Measurements from ENCODE around the gene CDKL1. TPM values are rescaled to one million over a fixed set of nuclear protein-coding genes. Genes with fewer than 3 reads are reported as not detected.
"Not testable (repeated sequence)": the region's sequence is repeated elsewhere in the genome, so short reads cannot be mapped to it uniquely, and the experiment has no call there.

The CDKL1 gene
- total RNA-seq, 2 experiments from 2014 or later = 12.1 to 13.7 TPM

- H3K9me3 Mint-ChIP-seq = peaks cover 3% of the 10 kb centered on the region
- ATAC-seq (ENCODE audit: low read depth) = no peak
- H3K4me1 Mint-ChIP-seq = peaks cover 23% of the 10 kb centered on the region
- H3K4me3 Mint-ChIP-seq = no peak overlapping the region
- POLR2A ChIA-PET = no interaction called here
- DNase-seq = no peak
- H3K27ac Mint-ChIP-seq = no peak overlapping the region
- H3K27me3 Mint-ChIP-seq = no peaks in the 10 kb centered on the region
- H3K36me3 Mint-ChIP-seq = peaks cover 44% of the 10 kb centered on the region
These were observed 35.8 kb downstream of the CDKL1 start for GRCh38 chr14:50360851-50361250.

DNA sequence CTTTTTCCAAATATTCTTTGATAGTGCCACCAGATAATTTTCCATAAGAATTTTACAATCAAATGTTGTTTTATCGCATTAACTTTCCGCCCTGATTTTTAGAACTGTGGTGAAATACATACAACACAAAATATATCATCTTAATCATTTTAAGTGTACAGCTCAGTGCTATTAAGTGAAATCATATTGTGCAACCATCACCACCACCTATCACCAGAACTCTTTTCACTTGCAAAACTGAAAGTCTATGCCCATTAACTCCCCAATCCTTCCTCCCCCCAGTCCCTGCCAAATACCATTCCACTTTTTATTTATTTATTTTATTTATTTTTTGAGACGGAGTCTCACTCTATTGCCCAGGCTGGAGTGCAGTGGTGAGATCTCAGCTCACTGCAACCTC is 36.6 kb downstream of the CDKL1 start:
- Mint-ChIP-seq H3K27ac (no peak overlapping the region), H3K9me3 (peaks cover 3% of the 10 kb centered on the region), H3K4me3 (no peak overlapping the region), H3K36me3 (peaks cover 47% of the 10 kb centered on the region), H3K27me3 (no peaks in the 10 kb centered on the region), H3K4me1 (peaks cover 25% of the 10 kb centered on the region)
- POLR2A ChIA-PET = no interaction called here
- no peak for DNase-seq
- ATAC-seq (ENCODE audit: low read depth) = no peak

- Mint-ChIP-seq H3K27ac (no peak overlapping the region), H3K9me3 (peaks cover 3% of the 10 kb centered on the region), H3K27me3 (no peaks in the 10 kb centered on the region), H3K4me3 (no peak overlapping the region), H3K36me3 (peaks cover 47% of the 10 kb centered on the region), H3K4me1 (peaks cover 23% of the 10 kb centered on the region)
- POLR2A ChIA-PET = no interaction called here
- ATAC-seq (ENCODE audit: low read depth) (no peak), DNase-seq (no peak)
These were observed 37.0 kb downstream of the CDKL1 start for GRCh38 chr14:50359631-50360030.

- Mint-ChIP-seq H3K27me3 (no peaks in the 10 kb centered on the region), H3K4me1 (peaks cover 15% of the 10 kb centered on the region), H3K4me3 (no peak overlapping the region), H3K27ac (peak overlapping the region; percentile 27), H3K36me3 (peaks cover 48% of the 10 kb centered on the region), H3K9me3 (peaks cover 3% of the 10 kb centered on the region)
- DNase-seq (no peak), ATAC-seq (ENCODE audit: low read depth) (no peak)
- POLR2A ChIA-PET = interaction anchor here (1.2 kb wide), 1 partner anchor 67 kb away, joined by 3 read pairs; no protein-coding TSS in a partner anchor
These were observed 38.8 kb downstream of the CDKL1 start for GRCh38 chr14:50357753-50358395.

- Mint-ChIP-seq H3K27ac (no peak overlapping the region), H3K27me3 (no peaks in the 10 kb centered on the region), H3K4me3 (no peak overlapping the region), H3K4me1 (peaks cover 8% of the 10 kb centered on the region), H3K36me3 (peaks cover 41% of the 10 kb centered on the region), H3K9me3 (no peaks in the 10 kb centered on the region)
- no peak for ATAC-seq (ENCODE audit: low read depth)
- POLR2A ChIA-PET = interaction anchor here (1.2 kb wide), 1 partner anchor 67 kb away, joined by 3 read pairs; no protein-coding TSS in a partner anchor
- no peak for DNase-seq
These were observed 39.6 kb downstream of the CDKL1 start for GRCh38 chr14:50357124-50357523.

GRCh38 chr14:50356283-50356682 is 40.4 kb downstream of the CDKL1 start:
- H3K4me3 Mint-ChIP-seq; H3K27me3 Mint-ChIP-seq; H3K9me3 Mint-ChIP-seq; POLR2A ChIA-PET; ATAC-seq (ENCODE audit: low read depth); DNase-seq; H3K4me1 Mint-ChIP-seq; H3K27ac Mint-ChIP-seq: not testable (repeated sequence)
- peaks cover 41% of the 10 kb centered on the region for H3K36me3 Mint-ChIP-seq

GRCh38 chr14:50355692-50356091 is 41.0 kb downstream of the CDKL1 start:
- Mint-ChIP-seq H3K36me3 (peaks cover 38% of the 10 kb centered on the region), H3K4me3 (no peak overlapping the region), H3K27ac (no peak overlapping the region), H3K27me3 (no peaks in the 10 kb centered on the region), H3K4me1 (peaks cover 6% of the 10 kb centered on the region), H3K9me3 (no peaks in the 10 kb centered on the region)
- DNase-seq (no peak), ATAC-seq (ENCODE audit: low read depth) (no peak)
- POLR2A ChIA-PET = no interaction called here

GRCh38 chr14:50354527-50354926 is 42.2 kb downstream of the CDKL1 start:
- DNase-seq = no peak
- no peak overlapping the region for H3K4me3 Mint-ChIP-seq
- peaks cover 5% of the 10 kb centered on the region for H3K4me1 Mint-ChIP-seq
- H3K36me3 Mint-ChIP-seq = peaks cover 34% of the 10 kb centered on the region
- H3K27ac Mint-ChIP-seq = no peak overlapping the region
- H3K27me3 Mint-ChIP-seq = no peaks in the 10 kb centered on the region
- no peaks in the 10 kb centered on the region for H3K9me3 Mint-ChIP-seq
- POLR2A ChIA-PET = no interaction called here
- ATAC-seq (ENCODE audit: low read depth) = no peak

- Mint-ChIP-seq H3K36me3 (peaks cover 27% of the 10 kb centered on the region), H3K27ac (no peak overlapping the region), H3K4me1 (peaks cover 3% of the 10 kb centered on the region), H3K27me3 (peaks cover 2% of the 10 kb centered on the region), H3K4me3 (no peak overlapping the region), H3K9me3 (no peaks in the 10 kb centered on the region)
- POLR2A ChIA-PET = no interaction called here
- DNase-seq = no peak
- ATAC-seq (ENCODE audit: low read depth) = no peak
These were observed 43.6 kb downstream of the CDKL1 start for GRCh38 chr14:50353126-50353525.

GRCh38 chr14:50352584-50352983 is 44.1 kb downstream of the CDKL1 start:
- Mint-ChIP-seq H3K9me3 (no peaks in the 10 kb centered on the region), H3K27me3 (peaks cover 2% of the 10 kb centered on the region), H3K4me3 (no peak overlapping the region), H3K36me3 (peaks cover 22% of the 10 kb centered on the region), H3K27ac (no peak overlapping the region), H3K4me1 (peaks cover 2% of the 10 kb centered on the region)
- ATAC-seq (ENCODE audit: low read depth) (no peak), DNase-seq (no peak)
- POLR2A ChIA-PET = no interaction called here

GRCh38 chr14:50350975-50351374 is 45.7 kb downstream of the CDKL1 start:
- H3K4me3 Mint-ChIP-seq = no peak overlapping the region
- POLR2A ChIA-PET = interaction anchor here (1.9 kb wide), 1 partner anchor 12 kb away, joined by 7 read pairs; no protein-coding TSS in a partner anchor
- peaks cover 3% of the 10 kb centered on the region for H3K4me1 Mint-ChIP-seq
- DNase-seq (no peak), ATAC-seq (ENCODE audit: low read depth) (no peak)
- H3K27ac Mint-ChIP-seq = no peak overlapping the region
- H3K9me3 Mint-ChIP-seq = no peaks in the 10 kb centered on the region
- peaks cover 8% of the 10 kb centered on the region for H3K36me3 Mint-ChIP-seq
- H3K27me3 Mint-ChIP-seq = peaks cover 2% of the 10 kb centered on the region

DNA sequence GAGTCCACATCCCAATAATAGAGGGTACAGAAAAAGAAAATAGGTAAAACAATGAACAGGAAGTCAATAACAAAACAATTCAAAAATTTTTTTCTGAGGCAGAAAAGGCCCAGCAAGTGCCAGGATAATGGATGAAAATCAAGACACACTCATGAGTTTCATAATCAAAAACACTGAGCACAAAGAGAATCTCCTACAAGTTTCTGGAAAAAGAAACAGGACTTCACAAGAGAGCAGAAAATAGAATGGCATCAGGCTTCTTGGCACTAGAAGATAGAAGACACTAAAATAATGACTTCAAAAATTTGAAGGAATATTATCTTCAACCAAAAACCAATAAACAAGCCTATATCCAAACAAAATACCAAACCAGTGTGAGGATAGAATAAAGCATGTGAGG is 47.7 kb downstream of the CDKL1 start:
- Mint-ChIP-seq H3K27me3 (peaks cover 2% of the 10 kb centered on the region), H3K9me3 (no peaks in the 10 kb centered on the region), H3K4me3 (no peak overlapping the region), H3K4me1 (peaks cover 6% of the 10 kb centered on the region), H3K36me3 (peaks cover 7% of the 10 kb centered on the region), H3K27ac (no peak overlapping the region)
- ATAC-seq (ENCODE audit: low read depth) (no peak), DNase-seq (no peak)
- POLR2A ChIA-PET = no interaction called here

DNA sequence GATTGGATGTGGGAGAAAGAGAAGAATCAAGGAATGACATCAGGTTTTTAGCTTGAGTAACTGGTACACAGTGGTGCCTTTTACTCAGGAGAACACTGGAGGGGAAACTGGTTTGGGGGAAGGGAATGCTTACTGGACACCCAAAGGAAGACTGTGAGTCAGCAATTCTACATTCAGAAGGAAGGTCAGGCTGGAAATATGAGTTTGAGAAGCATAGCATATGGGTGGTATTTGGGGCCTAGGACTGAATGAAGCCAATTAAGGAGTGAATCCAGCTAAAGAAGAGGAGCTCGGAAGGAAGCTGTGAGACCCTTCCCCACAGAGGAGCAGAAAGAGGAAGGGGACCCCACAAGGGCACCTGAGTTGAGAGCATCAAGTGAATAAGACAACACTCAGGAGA is 49.2 kb downstream of the CDKL1 start:
- Mint-ChIP-seq H3K36me3 (peaks cover 10% of the 10 kb centered on the region), H3K4me3 (no peak overlapping the region), H3K4me1 (peaks cover 14% of the 10 kb centered on the region), H3K27me3 (peaks cover 2% of the 10 kb centered on the region), H3K27ac (no peak overlapping the region), H3K9me3 (no peaks in the 10 kb centered on the region)
- no peak for DNase-seq
- no peak for ATAC-seq (ENCODE audit: low read depth)
- POLR2A ChIA-PET = interaction anchor here (0.6 kb wide), 1 partner anchor 639 kb away, joined by 3 read pairs; no protein-coding TSS in a partner anchor

- H3K36me3 Mint-ChIP-seq = peaks cover 11% of the 10 kb centered on the region
- peaks cover 15% of the 10 kb centered on the region for H3K4me1 Mint-ChIP-seq
- POLR2A ChIA-PET = interaction anchor here (0.9 kb wide), 1 partner anchor 17 kb away, joined by 3 read pairs; no protein-coding TSS in a partner anchor
- no peaks in the 10 kb centered on the region for H3K9me3 Mint-ChIP-seq
- no peak overlapping the region for H3K27ac Mint-ChIP-seq
- no peak overlapping the region for H3K4me3 Mint-ChIP-seq
- H3K27me3 Mint-ChIP-seq = peaks cover 2% of the 10 kb centered on the region
- no peak for ATAC-seq (ENCODE audit: low read depth)
- DNase-seq = no peak
These were observed 50.7 kb downstream of the CDKL1 start for GRCh38 chr14:50345846-50346422.

All from activated naive CD8-positive, alpha-beta T cell treated with anti-CD3 and anti-CD28 coated beads, Interleukin-2, amount 10 ng/mL, durations not matched to agents 7 days and 5 days (primary cell).